ENCODE measurements around the gene FAF1. TPM values are rescaled to one million over a fixed set of nuclear protein-coding genes. Genes with fewer than 3 reads are reported as not detected.

The FAF1 gene
- total RNA-seq, 1 donor from 2014 or later = 58.8 TPM

GRCh38 chr1:50474859-50475809 is 484.9 kb downstream of the FAF1 start:
- no peak for DNase-seq (ENCODE audit: low spot score)
- Mint-ChIP-seq H3K36me3 (ENCODE audit: low read depth) (peaks cover 15% of the 10 kb centered on the region), H3K4me3 (no peak overlapping the region), H3K9me3 (no peaks in the 10 kb centered on the region), H3K4me1 (ENCODE audit: low read depth) (no peaks in the 10 kb centered on the region), H3K27ac (no peak overlapping the region), H3K27me3 (ENCODE audit: insufficient read depth) (no peaks in the 10 kb centered on the region)
- intact Hi-C loops (cut with micrococcal nuclease) = no loop called here

- DNase-seq (ENCODE audit: low spot score) = no peak
- Mint-ChIP-seq H3K27ac (no peak overlapping the region), H3K4me1 (ENCODE audit: low read depth) (no peaks in the 10 kb centered on the region), H3K36me3 (ENCODE audit: low read depth) (peaks cover 15% of the 10 kb centered on the region), H3K9me3 (no peaks in the 10 kb centered on the region), H3K4me3 (no peak overlapping the region), H3K27me3 (ENCODE audit: insufficient read depth) (no peaks in the 10 kb centered on the region)
- intact Hi-C loops (cut with micrococcal nuclease) = no loop called here
Measured at GRCh38 chr1:50473513-50473912, 486.6 kb downstream of the FAF1 start.

GRCh38 chr1:50471967-50472366 is 488.1 kb downstream of the FAF1 start:
- no peak for DNase-seq (ENCODE audit: low spot score)
- H3K27me3 Mint-ChIP-seq (ENCODE audit: insufficient read depth) = no peaks in the 10 kb centered on the region
- H3K4me3 Mint-ChIP-seq = no peak overlapping the region
- intact Hi-C loops (cut with micrococcal nuclease) = no loop called here
- H3K36me3 Mint-ChIP-seq (ENCODE audit: low read depth) = peaks cover 15% of the 10 kb centered on the region
- H3K9me3 Mint-ChIP-seq = no peaks in the 10 kb centered on the region
- no peaks in the 10 kb centered on the region for H3K4me1 Mint-ChIP-seq (ENCODE audit: low read depth)
- no peak overlapping the region for H3K27ac Mint-ChIP-seq

- Mint-ChIP-seq H3K36me3 (ENCODE audit: low read depth) (peaks cover 2% of the 10 kb centered on the region), H3K4me3 (no peak overlapping the region), H3K4me1 (ENCODE audit: low read depth) (peaks cover 5% of the 10 kb centered on the region), H3K27ac (no peak overlapping the region), H3K9me3 (no peaks in the 10 kb centered on the region), H3K27me3 (ENCODE audit: insufficient read depth) (no peaks in the 10 kb centered on the region)
- intact Hi-C loops (cut with micrococcal nuclease) = no loop called here
- no peak for DNase-seq (ENCODE audit: low spot score)
Measured at GRCh38 chr1:50462964-50463363, 497.1 kb downstream of the FAF1 start.

GRCh38 chr1:50458507-50458906 is 501.6 kb downstream of the FAF1 start:
- Mint-ChIP-seq H3K27ac (no peak overlapping the region), H3K9me3 (no peaks in the 10 kb centered on the region), H3K4me3 (no peak overlapping the region), H3K36me3 (ENCODE audit: low read depth) (peaks cover 2% of the 10 kb centered on the region), H3K4me1 (ENCODE audit: low read depth) (peaks cover 5% of the 10 kb centered on the region), H3K27me3 (ENCODE audit: insufficient read depth) (no peaks in the 10 kb centered on the region)
- no peak for DNase-seq (ENCODE audit: low spot score)
- intact Hi-C loops (cut with micrococcal nuclease) = no loop called here

- Mint-ChIP-seq H3K27ac (no peak overlapping the region), H3K4me1 (ENCODE audit: low read depth) (peaks cover 11% of the 10 kb centered on the region), H3K27me3 (ENCODE audit: insufficient read depth) (no peaks in the 10 kb centered on the region), H3K36me3 (ENCODE audit: low read depth) (no peaks in the 10 kb centered on the region), H3K9me3 (no peaks in the 10 kb centered on the region), H3K4me3 (no peak overlapping the region)
- intact Hi-C loops (cut with micrococcal nuclease) = no loop called here
- DNase-seq (ENCODE audit: low spot score) = no peak
Measured at GRCh38 chr1:50454911-50455310, 505.2 kb downstream of the FAF1 start.

GRCh38 chr1:50453266-50453665 is 506.8 kb downstream of the FAF1 start:
- intact Hi-C loops (cut with micrococcal nuclease) = no loop called here
- Mint-ChIP-seq H3K36me3 (ENCODE audit: low read depth) (no peaks in the 10 kb centered on the region), H3K9me3 (no peaks in the 10 kb centered on the region), H3K4me3 (no peak overlapping the region), H3K27ac (no peak overlapping the region), H3K4me1 (ENCODE audit: low read depth) (peaks cover 5% of the 10 kb centered on the region), H3K27me3 (ENCODE audit: insufficient read depth) (no peaks in the 10 kb centered on the region)
- DNase-seq (ENCODE audit: low spot score) = no peak

GRCh38 chr1:50452700-50453099 is 507.4 kb downstream of the FAF1 start:
- no peaks in the 10 kb centered on the region for H3K27me3 Mint-ChIP-seq (ENCODE audit: insufficient read depth)
- DNase-seq (ENCODE audit: low spot score) = no peak
- no peaks in the 10 kb centered on the region for H3K36me3 Mint-ChIP-seq (ENCODE audit: low read depth)
- no peak overlapping the region for H3K27ac Mint-ChIP-seq
- no peaks in the 10 kb centered on the region for H3K9me3 Mint-ChIP-seq
- H3K4me3 Mint-ChIP-seq = no peak overlapping the region
- intact Hi-C loops (cut with micrococcal nuclease) = no loop called here
- H3K4me1 Mint-ChIP-seq (ENCODE audit: low read depth) = peaks cover 5% of the 10 kb centered on the region

- Mint-ChIP-seq H3K4me3 (no peak overlapping the region), H3K27ac (no peak overlapping the region), H3K4me1 (ENCODE audit: low read depth) (peaks cover 5% of the 10 kb centered on the region), H3K27me3 (ENCODE audit: insufficient read depth) (no peaks in the 10 kb centered on the region), H3K36me3 (ENCODE audit: low read depth) (no peaks in the 10 kb centered on the region), H3K9me3 (no peaks in the 10 kb centered on the region)
- DNase-seq (ENCODE audit: low spot score) = no peak
- intact Hi-C loops (cut with micrococcal nuclease) = no loop called here
Measured at GRCh38 chr1:50450861-50451653, 509.0 kb downstream of the FAF1 start.

- H3K9me3 Mint-ChIP-seq = no peaks in the 10 kb centered on the region
- H3K4me3 Mint-ChIP-seq = no peak overlapping the region
- H3K4me1 Mint-ChIP-seq (ENCODE audit: low read depth) = peaks cover 5% of the 10 kb centered on the region
- H3K36me3 Mint-ChIP-seq (ENCODE audit: low read depth) = no peaks in the 10 kb centered on the region
- no peaks in the 10 kb centered on the region for H3K27me3 Mint-ChIP-seq (ENCODE audit: insufficient read depth)
- DNase-seq (ENCODE audit: low spot score) = no peak
- H3K27ac Mint-ChIP-seq = no peak overlapping the region
- intact Hi-C loops (cut with micrococcal nuclease) = no loop called here
Measured at GRCh38 chr1:50447961-50448360, 512.1 kb downstream of the FAF1 start.

GRCh38 chr1:50441183-50441582 is 518.9 kb downstream of the FAF1 start:
- Mint-ChIP-seq H3K4me3 (no peak overlapping the region), H3K9me3 (no peaks in the 10 kb centered on the region), H3K27ac (no peak overlapping the region), H3K36me3 (ENCODE audit: low read depth) (peaks cover 11% of the 10 kb centered on the region), H3K27me3 (ENCODE audit: insufficient read depth) (no peaks in the 10 kb centered on the region), H3K4me1 (ENCODE audit: low read depth) (peaks cover 5% of the 10 kb centered on the region)
- DNase-seq (ENCODE audit: low spot score) = no peak
- intact Hi-C loops (cut with micrococcal nuclease) = no loop called here

GRCh38 chr1:50438945-50439344 is 521.1 kb downstream of the FAF1 start:
- intact Hi-C loops (cut with micrococcal nuclease) = no loop called here
- Mint-ChIP-seq H3K4me1 (ENCODE audit: low read depth) (peaks cover 5% of the 10 kb centered on the region), H3K4me3 (no peak overlapping the region), H3K27ac (no peak overlapping the region), H3K27me3 (ENCODE audit: insufficient read depth) (peaks cover under 1% of the 10 kb centered on the region), H3K36me3 (ENCODE audit: low read depth) (peaks cover 11% of the 10 kb centered on the region), H3K9me3 (no peaks in the 10 kb centered on the region)
- no peak for DNase-seq (ENCODE audit: low spot score)

- peaks cover 5% of the 10 kb centered on the region for H3K4me1 Mint-ChIP-seq (ENCODE audit: low read depth)
- H3K27ac Mint-ChIP-seq = no peak overlapping the region
- H3K9me3 Mint-ChIP-seq = no peaks in the 10 kb centered on the region
Measured at GRCh38 chr1:50436489-50436888, 523.6 kb downstream of the FAF1 start.

More at GRCh38 chr1:50436489-50436888, 523.6 kb downstream of the FAF1 start:
- H3K4me3 Mint-ChIP-seq = no peak overlapping the region
- DNase-seq (ENCODE audit: low spot score) = no peak
- peaks cover 11% of the 10 kb centered on the region for H3K36me3 Mint-ChIP-seq (ENCODE audit: low read depth)
- intact Hi-C loops (cut with micrococcal nuclease) = no loop called here
- H3K27me3 Mint-ChIP-seq (ENCODE audit: insufficient read depth) = peaks cover 23% of the 10 kb centered on the region
